IMR-90 (cell line): ENCODE results near the gene TBX1. TPM values are rescaled to one million over a fixed set of nuclear protein-coding genes. Genes with fewer than 3 reads are reported as not detected.

Experiments
- ATAC-seq: fragments of 200-7000 bp; cut with Tn5 transposase; 2 replicates; pipeline ENCODE4 v1.9.1; 2020; ENCODE audit warnings: low read depth, mild to moderate bottlenecking, moderate library complexity
- BruUV-seq: library from RNA; stranded (reverse); fragments of 400-500 nt; replicated peaks from 2 replicates; lab custom pipeline; 2021; lab: Mats Ljungman, UMichigan
- CTCF ChIA-PET: fragments of 300-600 bp; formaldehyde crosslinking; extraction: SDS; loops from one replicate; lab custom pipeline; 2021; ENCODE audit warnings: antibody characterized with exemption; lab: Yijun Ruan, JAX
- POLR2A ChIA-PET: fragments of 300-600 bp; sonication (Branson Sonifier 250); formaldehyde crosslinking; loops from one replicate; lab custom pipeline; 2022; ENCODE audit warnings: antibody characterized with exemption; ENCODE audit not compliant: unreplicated experiment; lab: Charles Lee
- DNase-seq: peaks from one replicate; pipeline ENCODE4 v3.0.0; 2013
- H2AFZ ChIP-seq: replicated peaks from 2 replicates; pipeline ENCODE3; 2013; ENCODE audit warnings: low read length, mild to moderate bottlenecking; ENCODE audit not compliant: poor library complexity
- H2AK5ac ChIP-seq: 2 replicates; pipeline ENCODE4 v1.6.1; 2013; ENCODE audit warnings: low read depth, low read length, inconsistent platforms
- H2AK9ac ChIP-seq: replicated peaks from 2 replicates; pipeline ENCODE3; 2013; ENCODE audit warnings: mild to moderate bottlenecking, low read depth, low read length, moderate library complexity; ENCODE audit not compliant: poor library complexity
- H2BK120ac ChIP-seq: 2 replicates; pipeline ENCODE4 v1.6.1; 2013; ENCODE audit warnings: low read depth, low read length, inconsistent platforms
- H2BK15ac ChIP-seq: 3 replicates; pipeline ENCODE4 v1.6.1; 2013; ENCODE audit warnings: low read depth, low read length, inconsistent platforms
- H2BK20ac ChIP-seq: 2 replicates; pipeline ENCODE4 v1.6.1; 2013; ENCODE audit warnings: low read depth, mild to moderate bottlenecking, inconsistent platforms, low read length, moderate library complexity
- H2BK5ac ChIP-seq: 2 replicates; pipeline ENCODE4 v1.6.1; 2013; ENCODE audit warnings: mild to moderate bottlenecking, low read depth, low read length, inconsistent platforms; ENCODE audit not compliant: poor library complexity, severe bottlenecking
- H3K14ac ChIP-seq: replicated peaks from 2 replicates; pipeline ENCODE4 v1.6.1; 2013; ENCODE audit warnings: low read depth, low read length, inconsistent platforms
- H3K18ac ChIP-seq: 2 replicates; pipeline ENCODE4 v1.6.1; 2013; ENCODE audit warnings: low read depth, low read length, control low read depth
- H3K23ac ChIP-seq: 2 replicates; pipeline ENCODE4 v1.6.1; 2013; ENCODE audit warnings: low read depth, low read length, inconsistent platforms
- H3K27ac ChIP-seq: 2 replicates; pipeline ENCODE4 v1.5.1; 2013; ENCODE audit warnings: mild to moderate bottlenecking, control low read depth, low read length; ENCODE audit not compliant: insufficient read depth
- H3K27me3 ChIP-seq: 2 replicates; pipeline ENCODE4 v1.6.1; 2013; ENCODE audit warnings: low read length; ENCODE audit not compliant: control insufficient read depth, insufficient read depth
- H3K36me3 ChIP-seq: 2 replicates; pipeline ENCODE4 v1.6.1; 2013; ENCODE audit warnings: low read length, mixed read lengths; ENCODE audit not compliant: control insufficient read depth, insufficient read depth
- H3K4ac ChIP-seq: 2 replicates; pipeline ENCODE4 v1.6.1; 2013; ENCODE audit warnings: low read depth, low read length, inconsistent platforms
- H3K4me1 ChIP-seq: 2 replicates; pipeline ENCODE4 v1.6.1; 2013; ENCODE audit warnings: low read length, mixed read lengths; ENCODE audit not compliant: control insufficient read depth, insufficient read depth
- H3K4me2 ChIP-seq: 2 replicates; pipeline ENCODE4 v1.6.1; 2013; ENCODE audit warnings: low read depth, mild to moderate bottlenecking, control low read depth, low read length, moderate library complexity
- H3K4me3 ChIP-seq: 2 replicates; pipeline ENCODE4 v1.5.1; 2013; ENCODE audit warnings: low read depth, mild to moderate bottlenecking, control low read depth, low read length, moderate library complexity; ENCODE audit not compliant: insufficient read depth
- H3K56ac ChIP-seq: 2 replicates; pipeline ENCODE4 v1.6.1; 2013; ENCODE audit warnings: low read length, inconsistent platforms; ENCODE audit not compliant: insufficient read depth; ENCODE audit errors: extremely low read depth
- H3K79me1 ChIP-seq, 2 experiments: 2 replicates each; pipeline ENCODE4 v1.6.1; 2013; ENCODE audit warnings: low read length in 2 of 2, inconsistent platforms in 1 of 2, low read depth in 1 of 2
- H3K9ac ChIP-seq: 2 replicates; pipeline ENCODE4 v1.6.1; 2013; ENCODE audit warnings: low read depth, low read length, control low read depth
- H3K9me1 ChIP-seq: 2 replicates; pipeline ENCODE4 v1.6.1; 2013; ENCODE audit warnings: low read length, inconsistent platforms; ENCODE audit not compliant: insufficient read depth
- H3K9me3 ChIP-seq: 2 replicates; pipeline ENCODE4 v1.6.1; 2013; ENCODE audit warnings: low read length; ENCODE audit not compliant: control insufficient read depth, insufficient read depth
- H4K20me1 ChIP-seq: 2 replicates; pipeline ENCODE4 v1.6.1; 2013; ENCODE audit warnings: low read length, inconsistent platforms; ENCODE audit not compliant: insufficient read depth
- H4K5ac ChIP-seq: 2 replicates; pipeline ENCODE4 v1.6.1; 2013; ENCODE audit warnings: mild to moderate bottlenecking, low read depth, low read length, control low read depth
- H4K8ac ChIP-seq, 2 experiments: 2 replicates each; pipeline ENCODE4 v1.6.1; 2013; ENCODE audit warnings: low read depth in 2 of 2, low read length in 2 of 2, control low read depth in 1 of 2, inconsistent platforms in 1 of 2
- H4K91ac ChIP-seq: 2 replicates; pipeline ENCODE4 v1.6.1; 2013; ENCODE audit warnings: low read depth, low read length, inconsistent platforms; ENCODE audit not compliant: insufficient read depth
- BHLHE40 ChIP-seq: fragments of 150-350 bp; IDR thresholded peaks from 2 replicates; pipeline ENCODE4 v1.6.1; 2016; ENCODE audit warnings: mild to moderate bottlenecking, low read depth, low read length
- CHD1 ChIP-seq: IDR thresholded peaks from 2 replicates; pipeline ENCODE4 v1.6.1; 2012; ENCODE audit warnings: low read depth, low read length, improper control_type of control experiment
- CTCF ChIP-seq: conservative IDR thresholded peaks from 2 replicates; pipeline ENCODE4 v1.5.1; 2012; ENCODE audit warnings: mild to moderate bottlenecking, low read depth, low read length, improper control_type of control experiment
- MAFK ChIP-seq: IDR thresholded peaks from 2 replicates; pipeline ENCODE4 v1.6.1; 2012; ENCODE audit warnings: low read depth, low read length, improper control_type of control experiment
- NFE2L2 ChIP-seq: fragments of 150-350 bp; IDR thresholded peaks from 2 replicates; pipeline ENCODE4 v1.6.1; 2016; ENCODE audit warnings: low read depth, mild to moderate bottlenecking, low read length
- POLR2A ChIP-seq: IDR thresholded peaks from 2 replicates; pipeline ENCODE4 v1.6.1; 2012; ENCODE audit warnings: mild to moderate bottlenecking, low read depth, low read length
- RAD21 ChIP-seq: IDR thresholded peaks from 2 replicates; pipeline ENCODE4 v1.6.1; 2012; ENCODE audit warnings: low read length, improper control_type of control experiment
- RCOR1 ChIP-seq: IDR thresholded peaks from 2 replicates; pipeline ENCODE4 v1.6.1; 2012; ENCODE audit warnings: mild to moderate bottlenecking, low read length, improper control_type of control experiment; ENCODE audit not compliant: insufficient replicate concordance
- RFX5 ChIP-seq: IDR thresholded peaks from 2 replicates; pipeline ENCODE4 v1.8.0; 2012; ENCODE audit warnings: low read depth, mild to moderate bottlenecking, low read length, moderate library complexity
- SMC3 ChIP-seq: fragments of 150-350 bp; IDR thresholded peaks from 2 replicates; pipeline ENCODE4 v1.6.1; 2016; ENCODE audit warnings: low read depth, mild to moderate bottlenecking, antibody characterized with exemption, low read length, moderate library complexity
- USF2 ChIP-seq: fragments of 150-350 bp; IDR thresholded peaks from 2 replicates; pipeline ENCODE4 v1.6.1; 2017; ENCODE audit warnings: mild to moderate bottlenecking, antibody characterized with exemption, low read length, low read depth
- WGBS, 2 experiments: methylation state at CpG; one replicate each; pipeline versions ENCODE4 v1.1.5 to v1.1.7; 2013; ENCODE audit warnings: missing lambda C conversion rate in 2 of 2; ENCODE audit not compliant: insufficient read length in 1 of 2; ENCODE audit errors: extremely low coverage in 2 of 2; 5-methylcytosine and 5-hydroxymethylcytosine counted together
- dilution Hi-C: fragments of 300-500 bp; cut with HindIII; formaldehyde crosslinking; loops from one replicate; pipeline ENCODE4 v1.14.3; 2018; ENCODE audit warnings: low sequenced_read_pairs; ENCODE audit not compliant: unreplicated experiment
- in situ Hi-C: fragments of 300-500 bp; cut with MboI; formaldehyde crosslinking; loops from 3 replicates; pipeline ENCODE4 v1.14.3; 2019; ENCODE audit warnings: low sequenced_read_pairs, inconsistent platforms, mixed read lengths
- intact Hi-C: fragments of 100-400 bp; cut with micrococcal nuclease; formaldehyde crosslinking; loops from 2 replicates; pipeline ENCODE4 v1.10.0; 2022
- polyA plus RNA-seq, 3 experiments: library from polyadenylated mRNA; depleted of rRNA; stranded (reverse); fragments of >200 nt; gene quantifications; 2 replicates each; pipeline ENCODE4 v1.2.3, GENCODE V29; 2012; ENCODE audit warnings: low replicate concordance in 1 of 3
- total RNA-seq: library from RNA; depleted of rRNA; stranded (reverse); fragments of >200 nt; gene quantifications from 2 replicates; pipeline ENCODE4 v1.2.3, GENCODE V29; 2012

The TBX1 gene
- total and polyA plus RNA-seq, 2 of the 4 experiments (the other 2 are of a cell fraction) = 0.03 TPM; not detected in 1

- Histone ChIP-seq H2AK9ac (no peak overlapping the region), H4K5ac (no peak overlapping the region), H3K56ac (no peak overlapping the region), H2BK15ac (no peak overlapping the region), H3K9ac (no peak overlapping the region), H3K9me1 (no peaks in the 10 kb centered on the region), H3K9me3 (peaks cover 4% of the 10 kb centered on the region; the same call in 1 of the 2 replicates), H3K27me3 (peaks cover 93% of the 10 kb centered on the region), H3K4me2 (no peak overlapping the region), H3K14ac (no peak overlapping the region), H4K20me1 (no peaks in the 10 kb centered on the region), H4K8ac (no peak overlapping the region), H2BK5ac (no peak overlapping the region), H2AFZ (no peak overlapping the region), H2AK5ac (no peak overlapping the region), H2BK20ac (no peak overlapping the region), H3K18ac (no peak overlapping the region), H4K91ac (no peak overlapping the region), H2BK120ac (no peak overlapping the region), H3K4me1 (peaks cover 4% of the 10 kb centered on the region; the same call in 1 of the 2 replicates), H3K4ac (no peak overlapping the region), H3K4me3 (no peak overlapping the region), H3K23ac (no peak overlapping the region), H3K79me1 (no peaks in the 10 kb centered on the region), H3K27ac (no peak overlapping the region), H3K36me3 (no peaks in the 10 kb centered on the region)
- TF ChIP-seq MAFK (no peak), BHLHE40 (no peak), CHD1 (no peak), CTCF (no peak), USF2 (no peak), RFX5 (no peak), RCOR1 (no peak), RAD21 (no peak), POLR2A (no peak), SMC3 (no peak), NFE2L2 (no peak)
- no TSS peak for BruUV-seq
- 53% methylated on average over 6 of the region's 17 CpGs; no CpG with 5 or more reads in 1 of the 2 experiments for WGBS, 2 experiments
- intact Hi-C loops (no loop called here), in situ Hi-C loops (no loop called here), dilution Hi-C loops (no loop called here)
- DNase-seq = no peak
- POLR2A ChIA-PET = no interaction called here
- ATAC-seq = no peak
- CTCF ChIA-PET = no interaction called here
These were observed 3.7 kb downstream of the TBX1 start for GRCh38 chr22:19764299-19764593.
